ENCODE data around the gene DUSP16.
"Not testable (repeated sequence)": the region's sequence is repeated elsewhere in the genome, so short reads cannot be mapped to it uniquely, and the experiment has no call there.

The DUSP16 gene

DNA sequence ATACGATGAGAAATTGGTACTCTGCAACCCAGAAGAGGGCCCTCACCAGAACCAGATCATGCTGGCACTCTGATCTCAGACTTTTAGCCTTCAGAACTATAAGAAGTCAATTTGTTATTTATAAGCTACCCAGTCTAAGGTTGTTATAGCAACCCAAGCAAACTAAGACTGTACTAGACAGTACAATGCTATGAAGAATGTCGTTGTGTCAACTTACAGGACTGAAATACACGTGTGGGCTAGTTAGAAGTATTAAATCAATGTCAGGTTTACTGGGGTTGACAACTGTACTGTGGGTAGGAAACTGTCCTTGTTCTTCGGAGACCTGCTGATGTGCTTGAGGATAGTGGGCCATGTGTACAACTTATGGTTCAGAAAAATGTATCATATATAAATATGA, 19.7 kb downstream of the DUSP16 start:
- no peak for DNase-seq

- no peak for DNase-seq
These were observed 20.4 kb downstream of the DUSP16 start for GRCh38 chr12:12542286-12542685.

DNA sequence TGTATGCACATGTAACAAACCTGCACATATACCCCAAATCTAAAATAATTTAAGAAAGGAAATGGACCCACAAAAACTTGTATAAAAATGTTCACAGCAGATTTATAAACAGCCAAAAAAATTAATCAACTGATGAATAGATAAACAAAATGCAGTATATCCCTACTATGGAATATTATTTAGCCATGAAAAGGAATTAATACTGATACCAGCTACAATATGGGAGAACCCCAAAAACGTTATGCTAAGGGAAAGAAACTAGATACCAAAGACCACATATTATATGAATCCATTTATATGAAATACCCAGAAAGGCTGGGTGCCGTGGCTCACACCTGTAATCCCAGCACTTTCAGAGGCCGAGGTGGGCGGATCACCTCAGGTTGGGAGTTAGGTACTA, 20.9 kb downstream of the DUSP16 start:
- no peak for DNase-seq

DNA sequence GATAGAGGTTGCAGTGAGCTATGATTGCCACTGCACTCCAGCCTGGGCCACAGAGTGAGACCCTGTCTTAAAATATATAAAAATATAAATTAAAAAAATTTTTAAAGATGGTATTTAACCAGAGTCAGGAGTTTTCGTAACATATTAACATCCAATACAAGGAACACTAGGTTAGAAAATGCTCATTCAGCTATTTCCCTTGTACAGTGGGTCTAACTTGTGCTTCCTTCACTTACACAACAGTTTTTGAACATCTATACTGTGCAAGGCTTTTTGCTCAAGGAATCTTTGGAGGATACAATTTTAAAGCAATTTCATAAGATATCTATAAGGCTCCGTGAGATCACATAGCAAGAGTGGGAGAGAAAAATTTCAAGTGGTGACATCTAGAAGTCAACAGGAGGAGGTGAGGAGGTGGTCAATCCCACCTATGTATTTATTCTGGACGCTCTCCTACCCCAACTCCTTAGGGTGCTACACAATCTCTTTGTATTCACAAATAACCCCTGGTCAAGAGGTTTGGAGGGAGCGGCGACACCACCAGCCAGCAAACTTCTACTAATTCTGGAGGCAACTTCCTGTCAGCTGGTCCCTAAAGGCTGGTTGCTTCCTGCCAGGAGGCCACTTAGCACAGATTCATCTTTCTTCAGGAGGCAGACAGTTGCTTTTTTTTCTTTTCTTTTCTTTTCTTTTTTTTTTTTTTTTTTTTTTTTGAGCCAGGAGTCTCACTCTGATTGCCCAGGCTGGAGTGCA, 22.2 kb downstream of the DUSP16 start:
- DNase-seq = no peak

GRCh38 chr12:12539028-12539810, 23.4 kb downstream of the DUSP16 start:
- no peak for DNase-seq

DNA sequence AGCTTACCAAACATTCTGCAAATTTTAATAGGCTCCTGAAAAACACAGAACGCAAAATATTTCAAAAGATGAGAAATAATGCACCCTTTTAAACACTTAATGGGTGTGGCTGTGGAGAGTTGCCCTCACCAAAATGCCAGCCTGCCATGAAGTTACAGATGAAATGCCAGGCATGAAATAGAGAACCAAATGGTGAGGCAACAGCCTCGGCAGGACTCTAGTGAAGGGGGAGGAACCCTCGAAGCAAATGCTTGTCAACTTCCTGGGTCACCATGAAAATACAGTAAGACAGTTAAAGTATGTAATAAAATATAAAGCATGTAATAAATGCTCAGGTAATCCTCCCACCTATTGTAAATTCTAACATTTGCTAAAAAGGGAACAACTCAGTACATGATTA, 24.1 kb downstream of the DUSP16 start:
- no peak for DNase-seq

- DNase-seq = no peak
These were observed 25.2 kb downstream of the DUSP16 start for GRCh38 chr12:12537421-12537820.

DNA sequence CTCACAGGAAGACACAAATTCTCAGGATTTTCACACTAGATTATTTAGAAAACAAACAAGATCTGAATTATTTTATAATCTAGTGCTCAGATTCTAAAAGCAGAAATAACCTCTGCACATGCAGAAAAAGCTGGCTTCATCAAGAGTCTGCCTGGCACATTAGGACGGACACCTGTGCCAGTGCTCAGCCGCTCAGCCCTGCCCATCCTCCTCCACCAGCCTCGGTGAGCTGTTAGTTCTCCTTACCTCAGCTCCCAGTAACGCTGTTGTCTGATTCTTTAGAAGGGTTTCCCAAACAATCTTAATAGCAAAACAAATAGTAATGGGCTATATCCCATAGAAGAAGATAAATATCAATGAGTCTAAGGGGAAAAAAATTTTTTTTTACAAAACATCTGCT, 27.7 kb downstream of the DUSP16 start:
- no peak for DNase-seq

DNA sequence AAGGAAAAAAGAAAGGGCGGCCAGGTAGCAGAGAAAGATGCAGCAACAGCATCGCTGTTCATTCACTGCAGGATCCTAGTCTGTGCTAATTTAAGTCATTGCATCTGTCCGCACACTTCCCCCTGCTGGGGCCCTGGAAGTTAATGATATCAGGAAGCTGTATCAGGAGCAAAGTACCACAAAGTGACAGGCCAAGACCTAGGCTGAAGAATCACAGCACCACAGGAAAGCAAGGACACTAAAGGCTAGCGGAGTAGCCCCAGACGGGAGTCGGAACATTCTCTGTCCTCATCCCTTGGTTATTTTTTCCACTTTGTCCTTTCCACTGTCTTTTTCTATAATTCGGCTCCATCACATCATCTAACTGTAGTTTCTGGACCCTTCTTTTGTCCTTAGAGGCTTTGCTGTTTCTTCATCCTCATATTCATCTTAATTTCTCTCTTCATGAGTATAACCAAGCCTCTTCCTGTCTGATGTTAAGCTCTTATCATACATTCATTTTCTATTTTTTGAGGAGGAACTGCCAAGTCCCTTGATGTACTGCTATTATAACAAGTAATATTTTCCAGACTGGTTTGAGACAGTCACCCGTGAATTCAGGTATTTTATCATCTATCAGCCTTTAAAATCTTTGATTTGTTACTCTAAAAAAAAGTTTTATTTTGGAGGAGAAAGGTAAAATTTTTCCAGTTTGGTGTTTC, 28.3 kb downstream of the DUSP16 start:
- no peak for DNase-seq

GRCh38 chr12:12533238-12533829, 29.3 kb downstream of the DUSP16 start:
- DNase-seq = no peak

DNA sequence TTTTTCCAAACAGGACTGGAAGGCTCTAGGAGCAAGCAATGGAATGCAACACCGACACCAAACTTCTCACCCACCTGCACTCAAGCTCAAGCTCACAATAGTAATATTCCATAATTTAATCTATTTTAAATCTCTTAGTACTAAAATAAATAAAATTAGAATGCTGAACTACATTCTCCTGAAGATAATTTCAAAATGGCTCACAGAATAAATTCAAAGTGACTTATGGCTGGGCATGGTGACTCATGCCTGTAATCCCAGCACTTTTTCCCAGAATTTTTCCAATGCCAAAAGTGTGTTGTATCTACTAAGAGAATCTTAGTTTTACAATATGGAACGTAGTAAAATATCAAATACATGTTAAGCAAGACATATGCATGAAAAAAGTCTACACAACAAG, 31.5 kb downstream of the DUSP16 start:
- DNase-seq = no peak

DNA sequence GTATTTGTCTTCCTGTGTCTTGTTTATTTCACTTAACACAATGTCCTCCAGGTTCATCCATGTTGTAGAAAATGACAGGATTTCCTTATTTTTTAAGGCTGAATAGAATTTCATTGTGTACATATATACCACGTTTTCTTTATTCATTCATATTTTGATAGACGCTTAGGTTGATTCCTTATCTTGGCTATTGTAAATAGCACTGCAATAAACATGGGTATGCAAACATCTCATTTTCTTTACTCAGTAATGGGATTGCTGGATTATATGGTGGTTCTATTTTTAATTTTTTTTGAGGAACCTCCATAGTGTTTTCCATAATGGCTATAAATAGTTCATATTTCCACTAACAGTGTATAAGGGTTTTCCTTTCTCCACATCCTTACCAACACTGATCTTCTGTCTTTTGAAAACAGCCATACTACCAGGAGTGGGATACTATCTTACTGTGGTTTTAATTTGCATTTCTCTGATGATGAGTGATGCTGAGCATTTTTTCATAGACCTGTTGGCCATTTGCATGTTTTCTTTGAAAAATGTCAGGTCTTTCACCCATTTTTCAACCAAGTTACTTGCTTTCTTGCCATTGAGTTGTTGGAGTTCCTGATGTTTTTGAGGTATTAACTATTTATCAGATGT, 32.8 kb downstream of the DUSP16 start:
- no peak for DNase-seq

DNA sequence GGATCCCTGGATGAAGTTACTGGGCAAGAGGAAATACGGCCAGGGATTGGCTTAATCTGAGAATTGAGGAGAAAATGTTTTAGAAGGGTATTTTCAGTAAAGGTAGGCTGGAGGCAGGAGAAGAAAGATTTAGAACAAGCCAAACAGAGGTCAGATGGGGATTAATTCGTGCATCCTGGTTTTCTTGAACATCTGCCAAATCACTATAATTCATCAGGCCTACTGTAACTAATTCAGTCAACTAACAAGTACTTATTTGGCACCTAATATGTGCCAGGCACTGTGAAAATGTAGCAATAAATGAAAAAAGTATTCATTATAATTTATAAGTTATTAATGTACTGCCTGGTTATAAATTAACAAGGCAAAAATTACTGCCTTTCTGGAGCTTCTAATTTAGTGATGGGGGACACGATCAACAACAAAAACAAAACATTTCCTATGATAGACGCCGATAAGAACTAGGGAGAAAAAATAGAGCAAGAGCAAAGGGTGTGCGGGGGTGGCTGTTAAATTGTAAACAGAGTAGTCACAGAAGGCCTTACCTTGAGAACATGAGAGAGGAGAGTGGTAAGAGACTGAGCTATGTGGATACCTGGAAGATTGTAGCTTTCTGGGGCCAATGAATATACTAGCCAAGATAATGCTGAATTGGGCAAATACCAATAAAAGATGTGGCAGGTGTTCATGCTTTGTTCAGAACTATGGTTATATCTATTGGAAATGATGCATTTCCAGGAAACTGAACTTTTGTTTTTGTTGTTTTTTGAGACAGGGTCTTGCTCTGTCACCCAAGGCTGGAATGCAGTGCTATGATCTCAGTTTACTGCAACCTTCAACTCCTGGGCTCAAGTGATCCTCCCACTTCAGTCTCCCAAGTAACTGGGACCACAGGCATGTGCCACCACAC, 34.0 kb downstream of the DUSP16 start:
- DNase-seq = no peak

GRCh38 chr12:12527820-12528296, 34.8 kb downstream of the DUSP16 start:
- no peak for DNase-seq

GRCh38 chr12:12524128-12524527, 38.5 kb downstream of the DUSP16 start:
- no peak for DNase-seq

GRCh38 chr12:12523229-12523628, 39.4 kb downstream of the DUSP16 start:
- no peak for DNase-seq

DNA sequence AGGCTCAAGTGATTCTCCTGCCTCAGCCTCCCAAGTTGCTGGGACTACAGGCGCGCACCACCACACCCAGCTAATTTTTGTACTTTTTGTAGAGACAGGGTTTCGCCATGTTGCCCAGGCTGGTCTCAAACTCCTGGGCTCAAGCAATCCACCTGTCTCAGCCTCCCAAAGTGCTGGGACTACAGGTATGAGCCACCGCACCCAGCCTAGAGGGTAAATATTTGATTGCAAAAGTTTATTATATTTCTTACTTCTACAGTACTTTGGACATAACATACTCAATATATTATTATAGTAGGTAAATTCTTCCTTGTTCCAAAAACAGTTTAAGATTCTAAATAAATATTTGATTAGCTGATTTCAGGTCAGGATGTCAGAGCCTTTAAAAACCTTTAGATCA, 40.0 kb downstream of the DUSP16 start:
- not testable (repeated sequence) for DNase-seq

DNA sequence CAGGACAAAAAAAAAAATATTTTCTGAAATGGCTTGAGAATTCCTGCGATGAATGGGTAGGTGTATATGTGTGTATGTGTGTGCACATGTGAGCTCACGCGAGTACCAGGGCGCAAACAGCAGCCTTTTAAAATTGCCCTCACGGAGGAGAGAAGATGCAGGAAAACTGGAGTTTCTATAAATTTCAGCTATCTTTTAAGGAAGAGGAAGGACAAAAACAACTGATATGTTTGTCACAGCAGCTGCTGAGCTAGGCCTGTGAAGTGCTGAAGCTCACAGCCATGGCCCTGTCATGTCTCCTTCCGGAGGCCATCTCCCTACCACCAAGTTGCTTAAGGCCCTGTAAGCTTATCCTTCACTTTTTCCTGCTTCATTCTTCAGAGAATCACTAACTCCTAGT, 40.8 kb downstream of the DUSP16 start:
- no peak for DNase-seq

GRCh38 chr12:12521044-12521485, 41.6 kb downstream of the DUSP16 start:
- no peak for DNase-seq

DNA sequence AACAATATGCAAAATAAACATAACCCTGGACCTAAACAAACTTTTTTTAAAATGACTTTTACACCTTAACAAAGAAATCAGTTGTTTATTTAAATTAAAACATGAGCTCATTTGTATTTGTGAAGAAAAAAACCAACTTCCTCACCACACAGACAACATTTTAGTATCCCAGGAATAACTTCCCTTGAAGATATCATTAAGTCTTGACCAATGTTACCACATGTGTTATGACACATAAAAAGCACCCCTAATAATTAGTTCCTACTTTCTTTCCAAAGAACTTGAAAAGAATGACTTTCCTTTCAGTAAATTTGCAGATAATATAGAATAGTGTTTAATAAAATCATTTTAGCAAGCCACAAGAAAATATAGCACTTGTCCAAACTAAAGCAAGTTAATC, 42.4 kb downstream of the DUSP16 start:
- no peak for DNase-seq

- no peak for DNase-seq
These were observed 43.2 kb downstream of the DUSP16 start for GRCh38 chr12:12519354-12519998.
